SKM-1 treated with dmso at 0.1 percent for 144 hours (cell line): Measurements from ENCODE around the gene PSMC5.
"Not testable (repeated sequence)": the region's sequence is repeated elsewhere in the genome, so short reads cannot be mapped to it uniquely, and the experiment has no call there.

Experiments used
- DNase-seq: peaks from one replicate; lab custom pipeline; 2025; ENCODE audit not compliant: unreplicated experiment; lab: John Stamatoyannopoulos, UW

PSMC5 gene

DNA sequence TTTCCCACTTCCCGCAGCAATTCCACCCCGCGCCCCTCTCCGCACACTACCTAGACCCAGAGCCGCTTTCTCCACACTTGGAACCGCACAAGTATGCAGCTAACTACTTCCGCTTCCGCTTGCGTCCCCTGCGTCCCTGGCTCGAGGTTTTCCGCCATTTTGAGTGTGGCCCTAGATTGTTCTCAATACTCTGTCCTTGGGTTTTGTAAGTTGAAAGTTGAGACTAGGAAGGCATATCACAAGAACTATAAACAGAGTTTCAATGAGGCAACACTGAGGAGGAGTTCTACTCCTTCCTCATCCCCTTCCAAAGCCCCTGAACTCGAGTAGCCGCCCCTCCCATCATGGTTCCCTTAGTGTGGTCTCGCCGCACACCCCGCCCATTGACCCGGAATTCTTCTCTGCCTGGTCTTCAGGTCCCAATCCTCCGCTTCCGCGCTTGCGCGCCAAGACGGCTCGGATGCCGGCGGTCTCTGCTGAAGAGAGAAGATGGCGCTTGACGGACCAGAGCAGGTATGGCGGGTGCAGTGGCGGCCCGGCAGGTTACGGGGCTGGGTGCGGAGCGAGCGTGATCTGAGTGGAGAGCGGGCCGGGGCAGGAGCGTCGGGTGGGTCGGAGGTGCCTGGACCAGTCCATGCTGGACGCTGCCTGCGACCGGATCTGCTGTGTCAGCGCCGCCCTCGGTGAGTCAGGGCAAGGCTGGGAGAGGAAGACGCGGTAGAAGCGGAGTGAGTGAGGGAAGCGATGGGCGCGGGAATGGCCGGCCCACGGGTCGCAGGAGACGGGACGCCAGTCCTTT, at the start of gene PSMC5, which contains the start of gene FTSJ3:
TSS of gene PSMC5 (plus strand) at position 430 of the 799 bp plus-strand sequence. CDS start at position 490, 60 bp downstream.
TSS of gene FTSJ3 (minus strand) at position 662 of the 799 bp plus-strand sequence. CDS start 761 bp downstream, outside the sequence.
- DNase-seq = peak; percentile 93

- no peak for DNase-seq
Measured at GRCh38 chr17:63780507-63780906, 46.7 kb upstream of the PSMC5 start.

DNA sequence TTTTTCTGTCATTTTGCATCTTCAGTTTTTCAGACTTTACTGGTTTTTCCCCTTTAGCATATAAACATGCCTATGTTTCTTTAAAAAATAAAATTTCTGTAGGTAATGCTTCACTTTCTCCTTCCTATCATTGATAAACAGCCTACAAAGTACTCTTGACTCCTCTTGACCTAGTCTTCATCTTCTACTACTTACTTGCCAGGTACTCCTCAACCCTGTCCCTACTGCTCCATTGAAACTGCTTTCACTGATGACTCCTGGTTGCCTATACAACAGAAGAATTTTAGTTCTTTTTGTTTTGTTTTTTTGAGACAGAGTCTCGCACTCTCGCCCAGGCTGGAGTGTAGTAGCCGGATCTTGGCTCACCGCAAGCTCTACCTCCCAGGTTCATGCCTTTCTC, 46.3 kb upstream of the PSMC5 start:
- DNase-seq = no peak

- no peak for DNase-seq
Measured at GRCh38 chr17:63783522-63783921, 43.7 kb upstream of the PSMC5 start.

DNA sequence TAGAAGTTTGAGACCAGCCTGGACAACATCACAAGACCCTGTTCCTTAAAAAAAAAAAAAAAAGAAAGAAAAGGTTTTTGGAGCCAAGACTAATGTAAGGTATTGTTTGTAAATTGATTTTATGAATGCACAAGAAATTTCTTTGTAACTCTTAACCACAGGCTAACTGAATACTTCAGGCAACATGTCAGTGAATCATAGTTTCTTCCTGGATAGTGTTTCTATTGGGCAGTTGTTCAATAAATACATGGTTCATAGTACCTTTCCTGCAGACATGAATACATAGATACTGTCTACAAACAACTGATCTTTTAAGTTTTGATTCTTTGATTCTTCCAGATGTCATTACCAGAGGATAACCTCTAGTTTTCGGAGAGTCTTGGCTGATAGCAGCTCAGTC, 41.7 kb upstream of the PSMC5 start:
- DNase-seq = no peak

- no peak for DNase-seq
Measured at GRCh38 chr17:63786117-63786516, 41.1 kb upstream of the PSMC5 start.

DNA sequence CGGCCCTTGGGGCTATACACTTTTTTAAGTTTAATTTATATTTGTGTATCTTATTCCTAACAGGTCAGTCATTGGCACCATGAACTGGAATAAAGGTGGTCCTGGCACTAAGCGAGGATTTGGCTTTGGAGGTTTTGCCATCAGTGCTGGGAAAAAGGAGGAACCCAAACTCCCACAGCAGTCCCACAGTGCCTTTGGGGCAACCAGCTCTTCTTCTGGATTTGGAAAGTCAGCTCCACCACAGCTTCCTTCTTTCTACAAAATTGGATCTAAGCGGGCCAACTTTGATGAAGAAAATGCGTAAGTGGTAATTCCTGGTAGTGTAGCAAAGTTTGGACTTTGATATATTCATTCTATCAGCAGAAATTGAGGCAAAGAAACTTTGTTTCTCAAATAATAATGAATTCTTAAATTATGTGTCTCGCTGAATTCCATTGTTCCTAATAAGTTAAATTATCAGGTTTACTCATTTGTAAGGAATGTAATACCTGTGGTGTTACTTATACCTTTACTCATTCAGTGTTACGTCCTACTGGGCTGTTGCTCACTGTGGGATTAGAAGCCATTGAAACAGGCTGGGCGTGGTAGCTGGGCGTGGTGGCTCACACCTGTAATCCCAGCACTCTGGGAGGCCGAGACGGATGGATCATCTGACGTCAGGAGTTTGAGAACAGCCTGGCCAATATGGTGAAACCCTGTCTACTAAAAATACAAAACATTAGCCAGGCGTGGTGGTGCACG, 40.1 kb upstream of the PSMC5 start:
- no peak for DNase-seq

- no peak for DNase-seq
Measured at GRCh38 chr17:63790057-63790456, 37.2 kb upstream of the PSMC5 start.

DNA sequence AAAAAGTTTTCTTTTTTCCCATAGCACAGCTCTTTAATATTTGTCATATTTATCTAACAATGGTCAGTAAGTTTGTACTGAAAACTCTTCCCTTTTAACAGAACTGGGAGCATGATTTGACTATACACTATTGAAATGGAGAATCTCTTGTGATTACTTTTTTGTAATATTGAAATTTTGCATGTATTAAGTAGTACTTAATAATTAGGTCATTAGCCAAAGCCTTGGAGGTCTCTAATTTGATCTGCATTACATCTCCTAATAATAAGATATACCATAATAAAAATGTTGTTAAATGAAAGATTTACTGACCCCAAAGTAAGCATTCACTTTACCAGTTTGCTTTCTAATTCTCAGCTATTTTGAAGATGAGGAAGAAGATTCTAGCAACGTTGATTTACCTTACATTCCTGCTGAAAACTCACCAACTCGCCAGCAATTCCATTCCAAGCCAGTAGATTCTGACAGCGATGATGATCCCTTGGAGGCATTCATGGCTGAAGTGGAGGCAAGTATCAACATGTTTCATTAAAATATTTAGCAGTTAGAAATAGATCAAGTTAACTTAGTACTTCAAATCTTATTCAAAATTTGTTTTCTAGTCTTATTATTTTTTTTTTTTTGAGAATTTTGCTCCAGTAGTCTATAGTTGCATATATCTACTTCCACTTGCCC, 35.0 kb upstream of the PSMC5 start:
- DNase-seq = no peak

- not testable (repeated sequence) for DNase-seq
Measured at GRCh38 chr17:63796375-63796774, 30.9 kb upstream of the PSMC5 start.

DNA sequence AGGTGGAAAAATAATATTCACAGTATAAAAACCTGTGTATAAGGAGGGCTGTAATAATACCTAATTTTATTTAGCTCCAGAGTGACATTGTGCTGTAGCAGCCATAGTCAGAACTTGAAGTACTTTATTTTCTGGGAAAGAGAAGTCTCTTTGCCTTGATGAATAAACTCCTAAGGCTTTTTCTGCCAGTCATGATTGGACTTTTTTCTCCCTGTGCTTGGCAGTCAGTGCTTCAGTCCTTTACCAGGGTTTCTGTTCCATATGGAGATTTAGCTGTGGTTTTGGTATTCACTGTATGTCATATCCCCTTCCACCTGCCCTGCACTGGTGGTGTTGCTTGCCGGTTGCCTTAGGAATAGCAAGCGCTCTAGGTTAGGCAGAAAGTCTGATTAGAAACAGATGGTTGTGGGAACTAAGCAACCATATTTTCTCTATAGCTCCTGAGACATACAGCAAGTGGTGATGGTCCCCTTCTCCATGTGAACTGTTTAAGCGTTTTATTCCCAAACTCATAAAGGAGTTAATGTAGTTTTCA, 28.6 kb upstream of the PSMC5 start:
- no peak for DNase-seq

DNA sequence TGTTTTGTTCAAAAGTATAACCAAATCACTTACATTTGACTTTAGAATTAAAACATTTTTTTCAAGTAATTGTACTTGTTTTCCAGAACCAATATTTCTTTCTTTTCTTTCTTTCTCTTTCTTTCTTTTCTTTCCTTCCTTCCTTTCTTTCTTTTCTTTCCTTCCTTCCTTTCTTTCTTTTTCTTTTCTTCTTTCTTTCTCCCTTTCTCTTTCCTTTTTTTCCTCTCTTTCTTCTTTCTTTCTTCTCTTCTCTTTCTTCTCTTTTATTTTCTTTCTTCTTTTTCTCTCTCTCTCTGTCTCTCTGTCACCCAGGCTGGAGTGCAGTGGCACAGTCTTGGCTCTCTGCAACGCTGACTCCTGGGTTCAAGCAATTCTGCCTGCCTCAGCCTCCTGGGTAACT, 26.4 kb upstream of the PSMC5 start:
- DNase-seq = no peak

- DNase-seq = no peak
Measured at GRCh38 chr17:63804328-63804727, 22.9 kb upstream of the PSMC5 start.

DNA sequence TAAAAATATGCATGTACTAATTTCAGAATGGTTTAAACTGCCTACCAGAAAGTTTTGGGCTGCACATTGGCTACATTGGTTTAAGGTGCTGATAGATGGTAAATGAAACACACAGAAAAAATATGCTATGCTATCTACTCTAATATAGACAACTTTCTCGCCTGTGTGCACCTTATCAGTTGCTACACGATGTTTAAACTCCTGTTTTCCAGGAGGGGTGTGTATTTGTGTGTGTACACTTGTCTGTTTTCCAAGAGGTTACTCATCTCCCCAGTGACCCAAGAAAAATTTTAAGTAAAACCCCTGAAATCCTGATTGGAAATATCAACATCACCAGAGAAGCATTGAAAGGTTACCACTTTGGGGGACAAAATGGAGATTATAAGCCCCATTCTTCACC, 21.6 kb upstream of the PSMC5 start:
- no peak for DNase-seq

DNA sequence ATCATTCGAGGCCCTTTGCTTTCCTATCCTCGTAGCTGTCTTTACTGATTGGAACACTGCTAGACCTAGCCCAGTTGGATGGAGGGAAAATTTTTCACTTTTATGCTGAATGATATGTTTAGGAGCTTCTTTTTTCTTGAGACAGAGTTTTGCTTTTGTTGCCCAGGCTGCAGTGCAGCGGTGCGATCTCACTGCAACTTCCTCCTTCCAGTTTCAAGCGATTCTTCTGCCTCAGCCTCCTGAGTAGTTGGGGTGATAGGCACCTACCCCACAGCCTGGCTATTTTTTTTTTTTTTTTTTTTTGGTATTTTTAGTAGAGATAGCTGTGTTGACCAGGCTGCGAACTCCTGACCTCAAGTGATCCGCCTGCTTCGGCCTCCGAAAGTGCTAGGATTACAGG, 17.3 kb upstream of the PSMC5 start:
- DNase-seq = no peak

GRCh38 chr17:63816123-63816522, 11.1 kb upstream of the PSMC5 start:
- no peak for DNase-seq

DNA sequence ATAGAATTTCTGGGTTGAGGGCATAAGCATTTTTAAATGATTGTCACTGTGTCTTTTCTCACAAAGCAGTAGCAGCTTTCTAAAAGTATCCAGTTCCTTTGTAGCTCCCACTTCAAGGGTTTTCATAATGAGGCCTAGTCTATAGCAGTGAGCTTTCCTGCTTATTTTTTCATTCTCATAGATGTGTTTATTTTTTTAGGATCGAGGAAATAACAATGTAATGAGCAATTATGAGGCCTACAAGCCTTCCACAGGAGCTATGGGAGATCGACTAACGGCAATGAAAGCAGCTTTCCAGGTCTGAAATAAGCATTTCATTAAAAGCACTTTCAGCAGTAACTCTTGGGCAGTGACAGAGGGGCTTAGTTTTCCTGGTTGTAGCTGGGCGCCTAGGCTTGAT, 10.6 kb upstream of the PSMC5 start:
- no peak for DNase-seq

GRCh38 chr17:63817736-63818385, 9.4 kb upstream of the PSMC5 start:
- DNase-seq = no peak

GRCh38 chr17:63819131-63819530, 8.1 kb upstream of the PSMC5 start:
- DNase-seq = no peak

DNA sequence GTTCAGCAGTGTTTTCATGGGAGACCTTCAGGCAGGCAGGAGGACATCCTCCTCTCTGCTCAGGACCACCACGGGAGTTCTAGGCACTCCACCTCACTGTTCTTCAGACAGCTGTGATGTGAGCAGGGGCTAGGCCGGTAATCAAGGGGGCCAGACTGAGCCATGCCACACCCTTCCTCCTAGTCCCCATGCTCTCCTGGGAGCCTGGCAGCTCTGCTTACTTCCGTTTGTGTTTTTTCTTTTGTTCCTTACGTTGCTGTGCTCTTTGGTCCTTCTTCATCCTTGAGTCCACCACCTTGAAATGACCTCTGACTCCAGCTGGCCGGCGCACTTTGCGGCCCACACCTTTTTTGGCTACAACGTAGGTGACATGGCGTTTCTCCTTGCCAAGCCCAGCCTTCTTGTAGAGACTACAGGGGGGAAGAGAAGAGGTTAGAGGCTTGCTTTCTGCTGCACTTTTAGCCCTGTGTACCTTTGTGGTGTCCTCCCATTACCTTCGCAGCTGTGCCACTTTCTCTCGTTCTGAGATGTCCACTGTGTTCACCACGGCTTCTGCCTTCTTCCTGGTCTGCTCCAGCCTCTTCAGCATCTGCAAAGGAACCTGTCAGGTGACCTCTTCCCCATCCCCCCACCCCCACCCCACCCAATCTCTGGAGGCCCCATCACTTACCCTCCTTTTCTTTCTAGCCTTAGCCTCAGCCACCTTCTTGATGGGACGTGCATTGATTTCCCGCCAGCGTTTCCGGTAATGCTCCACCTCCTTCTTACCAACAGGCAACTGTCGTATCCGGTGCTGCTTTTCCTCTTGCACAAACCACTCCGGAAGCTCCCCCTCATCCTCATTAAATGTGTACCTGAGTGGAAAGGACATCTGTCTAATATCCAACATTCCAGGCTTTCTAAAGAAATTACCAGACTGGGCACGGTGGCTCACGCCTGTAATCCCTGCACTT, 7.4 kb upstream of the PSMC5 start:
- no peak for DNase-seq
